ENCODE data around the gene ARL13B.
"Not testable (repeated sequence)": the region's sequence is repeated elsewhere in the genome, so short reads cannot be mapped to it uniquely, and the experiment has no call there.

DNA sequence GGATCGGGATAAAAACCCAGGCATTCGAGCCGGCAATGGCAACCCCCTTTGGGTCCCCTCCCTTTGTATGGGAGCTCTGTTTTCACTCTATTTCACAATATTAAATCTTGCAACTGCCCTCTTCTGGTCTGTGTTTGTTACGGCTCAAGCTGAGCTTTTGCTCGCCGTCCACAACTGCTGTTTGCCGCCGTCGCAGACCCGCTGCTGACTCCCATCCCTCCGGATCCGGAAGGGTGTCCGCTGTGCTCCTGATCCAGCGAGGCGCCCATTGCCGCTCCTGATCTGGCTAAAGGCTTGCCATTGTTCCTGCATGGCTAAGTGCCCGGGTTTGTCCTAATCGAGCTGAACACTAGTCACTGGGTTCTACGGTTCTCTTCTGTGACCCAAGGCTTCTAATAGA, 14.8 kb upstream of the ARL13B start:
- TF ChIP-seq CBFB (CRISPR knock-in tag; IDR thresholded peaks at IDR 0.05; ENCODE audit: low read depth); TEAD4 (CRISPR knock-in tag; IDR thresholded peaks at IDR 0.05); ATF3 (CRISPR knock-in tag; conservative IDR thresholded peaks at IDR 0.05); ZNF138 (CRISPR knock-in tag; conservative IDR thresholded peaks at IDR 0.05); ESRRA (CRISPR knock-in tag; IDR thresholded peaks at IDR 0.05; ENCODE audit: borderline replicate concordance); PREB (CRISPR knock-in tag; IDR thresholded peaks at IDR 0.05; ENCODE audit: borderline replicate concordance): not testable (repeated sequence)
- TF ChIP-seq, protein P1, sequence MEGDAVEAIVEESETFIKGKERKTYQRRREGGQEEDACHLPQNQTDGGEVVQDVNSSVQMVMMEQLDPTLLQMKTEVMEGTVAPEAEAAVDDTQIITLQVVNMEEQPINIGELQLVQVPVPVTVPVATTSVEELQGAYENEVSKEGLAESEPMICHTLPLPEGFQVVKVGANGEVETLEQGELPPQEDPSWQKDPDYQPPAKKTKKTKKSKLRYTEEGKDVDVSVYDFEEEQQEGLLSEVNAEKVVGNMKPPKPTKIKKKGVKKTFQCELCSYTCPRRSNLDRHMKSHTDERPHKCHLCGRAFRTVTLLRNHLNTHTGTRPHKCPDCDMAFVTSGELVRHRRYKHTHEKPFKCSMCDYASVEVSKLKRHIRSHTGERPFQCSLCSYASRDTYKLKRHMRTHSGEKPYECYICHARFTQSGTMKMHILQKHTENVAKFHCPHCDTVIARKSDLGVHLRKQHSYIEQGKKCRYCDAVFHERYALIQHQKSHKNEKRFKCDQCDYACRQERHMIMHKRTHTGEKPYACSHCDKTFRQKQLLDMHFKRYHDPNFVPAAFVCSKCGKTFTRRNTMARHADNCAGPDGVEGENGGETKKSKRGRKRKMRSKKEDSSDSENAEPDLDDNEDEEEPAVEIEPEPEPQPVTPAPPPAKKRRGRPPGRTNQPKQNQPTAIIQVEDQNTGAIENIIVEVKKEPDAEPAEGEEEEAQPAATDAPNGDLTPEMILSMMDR (IDR thresholded peaks at IDR 0.05): not testable (repeated sequence)

Data from WTC11 (cell line).